ENCODE results near the gene KCNQ2.
"Not testable (repeated sequence)": the region's sequence is repeated elsewhere in the genome, so short reads cannot be mapped to it uniquely, and the experiment has no call there.

The KCNQ2 gene

GRCh38 chr20:63488315-63489251, 16.1 kb upstream of the KCNQ2 start:
- peak; percentile 50 for DNase-seq

DNA sequence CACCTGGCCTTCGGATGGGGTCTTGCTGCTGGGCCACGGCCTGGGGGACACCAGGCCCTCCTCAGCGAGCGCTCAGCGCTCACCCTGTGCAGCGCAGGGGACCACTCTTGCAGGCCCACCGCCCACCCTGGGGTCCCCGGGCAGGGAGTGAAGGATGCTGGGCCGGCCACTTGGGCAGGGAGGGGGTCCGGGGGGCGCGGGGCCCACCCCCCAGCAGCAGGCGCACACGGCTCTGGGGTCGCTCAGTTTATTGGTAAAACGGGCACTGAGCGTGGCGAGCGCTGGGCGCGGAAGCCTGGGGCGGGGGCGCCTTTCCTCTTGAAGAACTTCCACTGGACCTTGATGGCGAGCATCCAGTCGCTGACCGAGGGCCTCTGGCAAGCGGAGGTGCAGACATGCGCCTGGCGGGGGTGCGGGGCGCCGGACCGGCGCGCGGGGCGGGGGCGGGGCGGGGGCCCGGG, 15.4 kb upstream of the KCNQ2 start:
- DNase-seq: peak; percentile 18

DNA sequence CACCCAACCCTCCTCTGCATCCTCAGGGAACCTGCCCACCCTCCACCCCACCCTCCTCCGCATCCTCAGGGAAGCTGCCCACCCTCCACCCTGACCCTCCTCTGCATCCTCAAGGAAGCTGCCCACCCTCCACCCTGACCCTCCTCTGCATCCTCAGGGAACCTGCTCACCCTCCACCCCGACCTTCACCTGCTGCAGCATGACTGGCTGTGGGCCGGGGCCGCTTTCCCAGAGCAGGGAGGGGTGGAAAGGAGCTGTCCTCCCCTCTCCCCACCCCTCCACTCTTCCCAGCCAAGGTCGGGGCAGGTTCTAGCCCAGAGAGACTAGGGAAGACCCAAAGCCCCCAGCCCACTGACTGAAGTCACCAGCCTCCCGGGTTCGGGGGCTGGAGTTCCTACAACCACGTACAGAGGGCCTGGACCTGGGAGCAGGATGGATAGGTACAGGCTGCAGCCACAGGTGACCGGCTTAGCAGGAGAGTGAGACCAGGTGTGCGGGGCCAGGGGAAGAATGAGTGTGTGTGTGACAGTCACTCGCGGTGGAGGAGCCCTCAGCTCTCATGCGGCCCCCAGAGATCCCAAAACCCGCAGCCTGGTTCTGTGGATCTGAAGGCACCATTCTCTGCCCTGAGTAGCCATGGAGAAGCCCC, 14.8 kb upstream of the KCNQ2 start:
- DNase-seq: peak; percentile 17

GRCh38 chr20:63486300-63486855, 13.9 kb upstream of the KCNQ2 start:
- DNase-seq: no peak

DNA sequence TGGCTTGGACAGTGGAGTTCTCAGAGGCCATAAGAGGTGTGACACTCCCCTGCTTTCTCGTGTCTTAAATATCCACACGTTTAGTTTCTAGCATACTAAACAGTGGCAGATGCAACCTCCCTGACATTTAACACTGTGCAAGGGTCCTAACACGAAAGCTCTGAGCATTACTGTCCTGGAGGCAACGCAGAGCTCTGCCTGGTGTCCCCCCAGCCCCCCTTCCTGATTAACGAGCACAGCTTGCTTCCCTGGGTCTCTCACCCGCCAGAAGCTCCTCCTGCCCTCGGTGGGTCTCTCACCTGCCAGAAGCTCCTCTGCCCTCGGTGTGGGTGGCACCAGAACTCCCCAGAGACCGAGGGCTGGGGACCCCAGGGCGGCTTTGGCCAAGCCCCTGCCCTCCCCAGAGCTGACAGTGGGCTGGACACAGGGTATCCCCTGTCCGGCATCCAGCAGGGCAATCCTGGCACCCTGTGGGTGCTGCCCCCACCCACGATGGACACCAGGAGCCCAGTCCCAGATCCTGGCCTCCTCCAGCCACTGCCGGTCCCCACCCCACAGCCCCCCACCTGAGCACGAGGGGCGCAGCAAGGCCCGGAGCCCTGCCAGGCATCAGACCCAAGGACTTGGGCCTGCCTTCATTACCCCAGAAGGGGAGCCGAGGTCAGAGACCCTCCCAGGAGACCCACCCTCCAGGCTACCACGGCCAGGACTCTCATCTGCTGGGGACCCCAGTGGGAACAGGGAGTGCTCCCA, 12.4 kb upstream of the KCNQ2 start:
- DNase-seq: no peak

DNA sequence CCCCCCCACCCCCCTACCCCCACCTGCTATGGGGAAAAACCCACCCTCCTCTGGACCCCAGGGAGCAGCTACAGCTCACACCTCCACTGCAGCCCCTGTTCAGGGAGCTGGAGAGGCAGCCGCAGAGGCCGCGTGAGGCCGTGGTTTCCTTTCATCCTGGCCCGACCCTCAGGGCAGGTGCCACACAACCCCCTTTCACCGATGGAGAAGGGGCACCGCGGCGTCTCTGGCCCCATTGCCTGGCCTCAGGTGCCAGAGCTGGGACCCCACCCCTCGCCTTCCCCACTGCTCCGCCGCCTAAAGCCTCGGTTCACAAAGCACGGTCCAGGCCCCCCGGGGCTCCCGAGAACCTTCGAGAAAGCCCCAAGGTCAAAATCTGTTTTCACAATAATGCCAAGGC, 11.8 kb upstream of the KCNQ2 start:
- peak; percentile 36 for DNase-seq

DNA sequence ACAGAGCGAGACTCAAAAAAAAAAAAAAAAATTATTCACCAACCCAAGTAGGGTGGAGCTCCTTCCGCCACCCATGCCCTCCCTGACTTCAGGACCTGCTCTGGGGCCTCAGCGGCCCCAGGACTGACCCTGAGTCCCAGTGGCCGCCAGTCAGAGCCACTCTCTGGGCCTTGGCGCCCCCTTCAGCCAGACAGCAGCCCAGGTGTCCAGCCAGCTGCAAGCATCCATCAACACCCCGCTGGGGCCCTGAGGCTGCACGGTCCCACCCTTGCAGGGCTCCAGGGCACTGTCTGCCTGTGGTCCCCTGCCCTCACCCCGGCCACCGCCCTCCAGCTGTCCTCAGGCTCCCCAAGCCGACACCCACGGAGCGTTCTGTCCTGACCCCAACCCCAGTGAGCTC, 11.4 kb upstream of the KCNQ2 start:
- DNase-seq: peak; percentile 9

DNA sequence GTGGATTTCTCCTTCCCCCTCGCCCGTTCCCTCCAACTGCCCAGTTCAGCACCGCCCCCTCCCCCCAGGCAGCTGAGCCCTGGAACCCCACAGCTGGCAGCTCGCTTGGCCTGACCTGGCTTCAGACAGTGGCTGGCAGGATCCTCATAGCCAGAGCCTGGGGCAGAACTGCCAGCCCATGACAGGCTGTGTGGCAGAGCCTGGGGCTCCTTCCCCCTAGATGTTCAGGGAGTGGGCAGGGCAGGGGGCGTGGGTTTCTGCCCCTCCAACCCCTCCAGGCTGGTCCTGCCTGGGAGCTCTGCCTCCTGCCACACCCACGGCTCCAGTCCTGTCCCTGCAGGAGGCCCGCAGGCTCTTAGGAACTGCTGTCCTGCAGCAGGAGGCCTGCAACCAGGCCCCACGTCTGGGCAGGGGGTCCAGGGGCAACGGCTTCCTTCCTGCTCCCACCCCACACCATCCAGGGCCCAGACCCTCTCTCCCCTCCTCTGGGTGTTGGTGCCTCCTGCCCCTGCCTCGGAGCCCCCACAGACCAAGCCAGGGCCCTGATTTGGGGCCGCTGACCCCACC, 9.6 kb upstream of the KCNQ2 start:
- DNase-seq: peak; percentile 39

DNA sequence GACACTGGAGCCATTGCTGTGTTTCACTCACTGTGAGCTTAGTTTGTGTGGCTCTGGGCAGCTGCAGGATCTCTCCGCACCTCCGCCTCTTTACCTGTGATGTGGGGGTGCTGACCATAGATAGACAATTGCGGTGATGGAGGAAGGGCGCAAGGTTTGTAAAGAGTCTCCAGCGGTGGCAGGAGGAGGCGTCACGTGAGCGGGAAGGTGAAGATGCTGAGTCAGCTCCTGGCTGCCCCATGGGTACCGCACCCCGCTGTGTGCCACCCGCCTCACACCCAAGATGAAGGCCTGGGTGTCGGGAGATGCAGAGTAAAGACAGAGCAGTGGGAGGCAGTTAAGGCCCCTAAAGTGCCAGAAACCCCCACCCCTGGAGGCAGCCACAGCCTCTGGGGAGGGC, 9.0 kb upstream of the KCNQ2 start:
- DNase-seq: peak; percentile 11

- DNase-seq: not testable (repeated sequence)
Observed at GRCh38 chr20:63479695-63480419, 7.4 kb upstream of the KCNQ2 start.

DNA sequence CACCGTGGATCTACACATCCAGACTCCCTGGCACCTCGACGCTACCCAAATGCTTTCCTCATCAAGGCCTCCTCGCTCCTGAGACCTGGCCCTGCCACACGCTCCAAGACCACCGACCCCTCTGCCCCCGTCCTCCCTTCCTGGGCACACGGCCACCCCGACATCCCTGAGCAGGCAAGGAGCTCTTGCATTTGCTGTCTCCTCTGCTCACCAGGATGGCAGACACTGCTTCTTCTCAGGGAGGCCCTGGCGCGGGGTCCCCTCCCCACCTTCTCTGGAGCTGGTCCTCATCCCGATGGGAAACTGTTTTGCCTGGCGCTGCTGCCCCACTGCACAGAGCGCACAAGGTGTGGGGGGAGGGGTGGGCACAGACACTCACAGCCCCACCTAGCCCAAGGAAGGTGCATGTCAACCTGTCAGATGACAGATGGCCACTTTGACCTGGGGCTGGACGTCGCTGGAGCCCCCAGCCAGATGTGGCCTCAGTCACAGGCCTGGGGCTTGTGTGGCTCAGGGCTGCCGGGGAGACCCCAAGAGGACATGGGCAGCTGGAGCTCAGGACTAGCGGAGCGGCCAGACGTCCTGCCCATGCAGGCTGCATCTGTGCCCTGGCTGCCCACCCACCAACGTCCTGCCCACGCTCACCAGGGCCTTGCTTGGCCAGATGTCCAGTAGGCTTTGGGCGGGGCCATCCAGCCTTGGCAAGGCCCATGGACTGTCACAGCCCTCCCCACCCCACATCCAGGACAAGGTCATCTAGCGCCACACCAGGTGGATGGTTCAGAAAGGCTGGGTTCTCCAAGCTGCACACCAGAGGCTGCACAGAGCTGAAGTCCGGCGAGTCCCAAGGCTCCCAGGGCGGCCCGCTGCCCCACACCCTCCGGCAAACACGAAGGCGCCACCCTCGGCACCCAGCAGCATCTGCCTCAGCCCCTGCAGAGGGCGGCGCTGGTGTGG, 6.2 kb upstream of the KCNQ2 start:
- no peak for DNase-seq

DNA sequence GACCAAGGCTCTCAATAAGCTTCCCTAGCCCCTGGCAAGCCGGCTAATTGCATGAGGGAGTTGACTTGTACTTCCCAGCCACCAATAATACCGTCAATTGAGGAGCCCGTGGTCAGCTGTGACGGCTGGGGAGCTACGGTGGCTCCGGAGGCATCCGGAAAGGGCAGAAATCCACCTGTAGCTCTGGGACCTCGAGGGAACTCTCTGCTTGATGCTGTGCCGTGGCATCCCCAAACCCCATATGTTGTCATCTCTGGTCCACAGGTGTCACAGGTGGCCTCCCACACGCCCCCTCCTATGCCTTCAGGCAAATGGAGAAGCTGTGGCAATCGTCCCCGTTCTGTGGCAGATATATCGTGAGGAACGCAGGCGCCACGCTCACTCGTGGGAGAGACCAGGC, 5.5 kb upstream of the KCNQ2 start:
- DNase-seq: no peak

- DNase-seq: no peak
Observed at GRCh38 chr20:63477061-63477616, 4.7 kb upstream of the KCNQ2 start.

DNA sequence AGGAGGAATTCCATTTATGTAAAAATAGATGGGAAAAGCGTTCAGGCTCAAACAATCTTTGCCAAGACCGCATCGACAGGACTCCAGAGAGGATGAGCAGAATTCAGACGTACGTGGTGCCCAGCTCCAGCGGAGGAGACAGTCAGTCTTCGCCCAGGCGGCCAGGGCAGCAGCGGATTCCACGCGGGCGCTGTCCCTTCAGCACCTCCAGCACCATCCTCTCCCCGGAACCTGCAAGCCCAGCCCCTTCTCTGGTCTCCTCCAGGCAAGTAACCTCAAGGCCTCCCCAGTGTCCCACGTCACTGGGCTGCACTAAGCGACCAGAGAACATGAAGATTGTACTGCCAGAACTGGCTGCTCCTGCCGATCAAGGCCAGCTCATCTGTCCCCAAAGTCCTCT, 2.8 kb upstream of the KCNQ2 start:
- DNase-seq: peak; percentile 75

GRCh38 chr20:63473555-63474449, 1.3 kb upstream of the KCNQ2 start:
- peak; percentile 45 for DNase-seq

GRCh38 chr20:63472862-63473390, 471 bp upstream of the KCNQ2 start:
- DNase-seq: peak; percentile 44

- no peak for DNase-seq
Observed at GRCh38 chr20:63471717-63471980, 806 bp downstream of the KCNQ2 start.

DNA sequence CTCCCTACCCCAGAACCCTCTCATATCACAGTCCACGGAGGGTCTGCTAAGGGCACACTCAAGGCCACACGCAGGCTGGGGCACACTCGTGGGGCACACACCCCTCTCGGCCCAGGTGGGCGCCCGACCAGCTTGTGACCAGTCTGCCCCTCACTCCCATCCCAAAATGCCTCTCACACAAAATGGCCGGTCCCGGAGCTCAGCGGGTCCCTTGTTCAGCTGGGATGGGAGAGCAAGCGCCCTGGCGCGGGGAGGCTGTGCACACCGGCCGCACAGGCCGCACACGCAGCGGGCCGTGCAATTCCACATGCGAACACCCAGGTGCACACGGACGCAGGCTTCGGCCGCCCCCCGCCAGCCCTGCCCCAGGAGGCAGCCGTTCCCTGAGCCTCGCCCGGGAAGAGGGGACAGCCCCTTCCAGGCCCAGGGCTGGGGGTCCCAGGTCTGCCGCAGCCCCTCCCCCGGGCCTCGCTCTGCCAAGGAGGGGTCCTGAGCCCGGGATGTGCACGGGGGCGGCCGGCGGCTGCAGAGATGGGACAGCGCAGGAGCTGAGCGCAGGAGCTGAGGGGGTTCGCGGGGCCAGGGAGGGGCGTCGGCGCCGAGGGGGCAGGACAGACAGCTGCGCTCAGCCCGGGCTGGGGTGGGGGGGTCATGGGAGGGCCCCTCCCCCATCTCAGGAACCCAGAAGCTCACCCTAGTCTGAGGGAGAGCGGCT, 1.3 kb downstream of the KCNQ2 start:
- peak; percentile 65 for DNase-seq

DNA sequence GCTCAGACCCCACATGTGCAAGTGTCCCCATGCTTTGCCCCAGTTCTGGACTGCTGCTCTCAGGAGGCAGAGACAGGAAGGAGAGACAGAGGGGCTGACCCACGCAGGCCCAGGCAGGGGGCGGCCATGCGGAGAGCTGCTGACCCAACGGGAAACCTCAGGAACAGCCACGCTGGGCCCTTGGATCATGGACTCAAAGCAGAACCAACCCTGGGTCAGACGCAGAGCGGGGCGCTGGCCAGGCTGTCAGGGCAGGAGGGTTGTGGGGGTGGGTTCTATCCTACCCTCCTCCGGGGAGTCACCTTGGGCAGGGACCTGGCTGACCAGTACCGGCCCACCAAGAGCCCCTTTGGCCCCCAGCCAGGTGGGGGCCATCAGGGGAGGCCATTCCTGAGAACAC, 2.0 kb downstream of the KCNQ2 start:
- DNase-seq: peak; percentile 46

All from retina (tissue), 1 donor.